ENCODE measurements around the gene UQCRH.
"Not testable (repeated sequence)": the region's sequence is repeated elsewhere in the genome, so short reads cannot be mapped to it uniquely, and the experiment has no call there.

UQCRH gene

GRCh38 chr1:46334030-46334384 lies 30.5 kb downstream of the UQCRH start:
- DNase-seq = no peak

GRCh38 chr1:46335081-46335480 lies 31.6 kb downstream of the UQCRH start:
- no peak for DNase-seq

GRCh38 chr1:46337409-46337808 lies 33.9 kb downstream of the UQCRH start:
- DNase-seq = not testable (repeated sequence)

GRCh38 chr1:46340404-46341221 lies 37.1 kb downstream of the UQCRH start, which contains the start of gene NSUN4:
Gene NSUN4, plus strand, starts transcription at chr1:46340807. Its CDS starts 20 bp downstream, at chr1:46340827.
- peak; percentile 48 for DNase-seq

DNA sequence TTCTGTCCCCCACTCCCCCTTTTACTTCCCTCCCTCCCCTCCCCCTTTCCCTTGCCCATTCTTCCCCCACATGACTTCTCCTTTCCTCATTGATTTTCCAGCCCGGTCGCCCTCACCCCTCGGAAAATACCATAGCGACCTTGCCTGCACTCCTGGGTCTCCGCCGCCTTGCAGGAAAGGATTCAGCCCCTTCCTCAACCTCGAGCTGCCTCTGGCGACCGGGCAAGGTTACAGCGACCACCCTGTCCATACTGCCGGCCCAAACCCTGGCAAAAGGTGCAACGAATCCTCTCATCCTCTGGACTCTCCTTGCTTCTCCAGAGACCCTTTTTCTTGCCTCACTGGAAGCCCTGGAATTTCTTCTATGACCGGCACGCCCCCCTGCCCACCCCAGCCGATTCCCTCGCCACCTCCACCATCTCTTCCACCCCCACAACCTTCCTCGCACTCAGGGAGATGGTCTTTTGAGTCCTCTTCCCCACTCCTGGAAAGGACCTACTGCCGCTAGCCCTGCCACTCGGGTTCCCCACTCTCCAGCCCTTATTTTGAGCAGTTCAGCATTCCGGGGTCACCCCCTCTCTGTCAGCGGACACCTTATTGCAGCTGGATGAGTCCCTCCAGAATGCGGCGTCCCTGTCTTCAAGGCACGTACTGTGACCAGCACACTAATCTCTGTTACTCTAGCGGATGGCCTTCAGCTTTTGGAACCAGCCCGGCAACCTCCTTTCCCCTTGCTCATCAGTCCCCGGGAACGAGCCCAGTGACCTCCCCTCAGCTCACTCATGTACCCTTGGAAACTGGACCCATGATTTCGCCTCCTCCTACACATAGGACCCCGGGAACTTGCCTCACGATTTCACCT lies 38.0 kb downstream of the UQCRH start:
- no peak for DNase-seq

- DNase-seq = no peak
Measured at GRCh38 chr1:46342084-46342656, 38.7 kb downstream of the UQCRH start.

GRCh38 chr1:46342677-46343350 lies 39.3 kb downstream of the UQCRH start:
- DNase-seq = no peak

GRCh38 chr1:46343351-46343695 lies 39.8 kb downstream of the UQCRH start:
- no peak for DNase-seq

- DNase-seq = no peak
Measured at GRCh38 chr1:46343705-46344104, 40.2 kb downstream of the UQCRH start.

DNA sequence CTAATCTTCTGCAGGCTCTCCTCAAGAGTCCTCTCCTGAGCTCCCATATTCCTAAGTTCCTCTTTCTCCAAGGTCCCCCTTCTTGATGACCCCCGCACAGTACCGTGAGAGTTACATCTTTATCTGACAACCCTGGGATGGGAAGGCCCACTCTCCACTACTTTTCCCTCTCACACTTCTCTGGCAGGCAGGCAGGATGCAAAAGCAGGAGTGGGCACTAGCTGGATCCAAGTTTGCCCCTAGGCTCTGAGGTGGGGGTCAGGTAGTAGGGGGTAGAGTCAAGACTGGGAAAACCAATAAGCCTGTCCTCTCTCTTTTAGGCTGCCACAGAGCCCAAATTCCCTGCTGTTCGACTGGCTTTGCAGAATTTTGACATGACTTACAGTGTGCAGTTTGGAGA lies 41.0 kb downstream of the UQCRH start:
- DNase-seq = no peak

DNA sequence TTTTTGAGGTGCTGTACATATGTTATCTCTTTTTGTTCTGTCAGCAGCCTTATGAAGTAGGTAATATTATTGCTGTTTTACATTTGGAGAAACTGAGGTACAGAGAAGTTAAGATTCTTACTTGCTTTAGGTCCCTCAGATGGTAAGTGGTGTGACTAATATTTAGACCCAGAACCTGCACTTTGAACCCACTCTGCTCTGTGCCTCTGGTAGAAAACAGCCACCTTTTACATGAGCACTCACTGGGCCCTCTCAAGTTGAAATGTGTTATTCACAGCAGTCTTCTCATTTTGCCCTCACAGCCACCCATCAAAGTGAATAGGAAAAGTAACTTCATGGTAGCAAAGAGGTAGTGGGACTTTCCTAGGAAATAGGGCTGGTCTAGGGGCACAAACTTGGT lies 41.8 kb downstream of the UQCRH start:
- DNase-seq = no peak

- no peak for DNase-seq
Measured at GRCh38 chr1:46352363-46352762, 48.9 kb downstream of the UQCRH start.

DNA sequence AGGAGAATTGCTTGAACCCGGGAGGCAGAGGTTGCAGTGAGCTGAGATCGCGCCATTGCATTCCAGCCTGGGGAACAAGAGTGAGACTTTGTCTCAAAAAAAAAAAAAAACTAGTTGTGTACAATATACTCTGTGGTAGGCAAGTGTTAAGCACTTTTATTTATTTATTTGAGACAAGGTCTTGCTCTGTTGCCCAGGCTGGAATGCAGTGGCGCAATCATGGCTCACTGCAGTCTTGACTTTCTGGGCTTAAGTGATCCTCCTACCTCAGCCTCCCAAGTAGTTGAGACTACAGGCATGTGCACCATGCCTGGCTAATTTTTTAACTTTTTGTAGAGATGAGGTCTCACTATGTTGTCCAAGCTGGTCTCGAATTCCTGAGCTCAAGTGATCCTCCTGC lies 52.4 kb downstream of the UQCRH start:
- not testable (repeated sequence) for DNase-seq

- DNase-seq = no peak
Measured at GRCh38 chr1:46362158-46362557, 58.7 kb downstream of the UQCRH start.

DNA sequence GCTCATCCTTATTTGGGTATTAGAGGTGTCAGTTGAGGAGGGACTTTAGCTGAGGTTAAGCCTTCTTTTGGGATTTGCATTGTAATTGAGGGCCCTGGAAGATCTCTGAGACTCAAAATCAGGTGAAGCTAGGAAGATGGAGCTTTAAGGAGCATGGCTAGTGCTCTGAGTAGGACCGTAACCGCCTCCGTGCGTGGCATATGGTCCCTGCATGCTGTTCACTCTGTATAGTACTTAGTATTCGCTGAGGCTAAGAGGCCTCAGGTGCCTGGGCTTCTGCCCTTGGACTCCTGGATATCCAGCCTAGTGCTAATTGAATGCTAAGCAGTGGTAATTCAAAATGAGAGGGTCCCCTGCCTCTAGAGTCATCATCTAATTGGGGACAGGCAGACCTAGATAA lies 59.6 kb downstream of the UQCRH start:
- no peak for DNase-seq

DNA sequence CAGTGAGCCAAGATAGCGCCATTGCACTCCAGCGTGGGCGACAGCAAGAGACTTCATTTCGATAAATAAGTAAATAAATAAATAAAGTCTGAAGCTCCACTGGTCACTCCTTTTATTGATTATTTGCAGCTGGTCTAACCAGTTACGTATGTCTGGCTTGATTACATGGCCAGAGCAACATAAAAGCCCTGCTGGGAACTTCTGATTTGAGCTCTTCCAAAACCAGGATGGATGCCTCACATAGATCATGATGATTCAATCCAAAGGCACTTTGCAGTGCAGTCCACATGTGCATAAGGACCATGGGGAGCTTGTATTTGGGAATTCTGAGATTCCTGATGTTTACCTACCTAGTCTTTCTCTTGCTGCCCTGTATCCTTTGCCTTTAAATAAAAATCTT lies 61.1 kb downstream of the UQCRH start:
- no peak for DNase-seq

GRCh38 chr1:46365796-46366195 lies 62.3 kb downstream of the UQCRH start:
- not testable (repeated sequence) for DNase-seq

All from NCI-H1417 treated with DMSO at 0.1 percent for 48 hours (cell line).